T-helper 2 cell treated with Interferon-gamma antibody and Interleukin-4, amounts not matched to agents 100 ng/mL and 5 ng/mL, for 36 hours (primary cell): ENCODE results near the gene ABHD17A. TPM values are rescaled to one million over a fixed set of nuclear protein-coding genes. Genes with fewer than 3 reads are reported as not detected.

Experiments
- total RNA-seq: library from RNA; stranded (reverse); gene quantifications from 2 replicates; pipeline ENCODE4 v1.2.3, GENCODE V29; 2022

Gene ABHD17A
- total RNA-seq, 1 donor from 2014 or later: 126 TPM

Other genes with a start within 250 kb of the ABHD17A start
- 88.1 and 88.5 TPM in 2 replicates for gene TCF3, start 232.9 kb downstream of the ABHD17A start, total RNA-seq
- not detected in 2 replicates for gene ONECUT3, start 132.0 kb downstream of the ABHD17A start, total RNA-seq
- 25.6 and 28.5 TPM in 2 replicates for gene ATP8B3, start 73.2 kb downstream of the ABHD17A start, total RNA-seq
- 49.2 and 54.1 TPM in 2 replicates for gene REXO1, start 37.0 kb downstream of the ABHD17A start, total RNA-seq
- 21.3 and 23.1 TPM in 2 replicates for gene KLF16, start 21.9 kb downstream of the ABHD17A start, total RNA-seq
- gene ADAT3, start 19.9 kb upstream of the ABHD17A start, total RNA-seq: 11.0 and 11.5 TPM in 2 replicates
- gene SCAMP4, start 19.9 kb upstream of the ABHD17A start, total RNA-seq: 32.1 and 34.8 TPM in 2 replicates
- gene CSNK1G2, start 55.7 kb upstream of the ABHD17A start, total RNA-seq: 89.5 and 94.3 TPM in 2 replicates
- 50.1 and 56.1 TPM in 2 replicates for gene BTBD2, start 130.2 kb upstream of the ABHD17A start, total RNA-seq
- gene MKNK2, start 165.7 kb upstream of the ABHD17A start, total RNA-seq: 190 TPM in 2 replicates
- 228 and 239 TPM in 2 replicates for gene MOB3A, start 210.8 kb upstream of the ABHD17A start, total RNA-seq
- gene IZUMO4, start 211.4 kb upstream of the ABHD17A start, total RNA-seq: 7.3 and 8.9 TPM in 2 replicates